Natural killer cell treated with Interleukin-12 subunit alpha and Interleukin-12 subunit beta and Interleukin-15 and Interleukin-18, amount 100 ng/mL, for 72 hours (primary cell): ENCODE data around the gene TNFRSF1B. TPM values are rescaled to one million over a fixed set of nuclear protein-coding genes. Genes with fewer than 3 reads are reported as not detected.
"Not testable (repeated sequence)": the region's sequence is repeated elsewhere in the genome, so short reads cannot be mapped to it uniquely, and the experiment has no call there.

Experiments used
- ATAC-seq, 2 donors: fragments of 150-1000 bp; cut with Tn5 transposase in 1 of 2; sonication (Bioruptor Pico), chemical (Tn5 transposase) in 1 of 2; 2 replicates each; pipeline ENCODE4 v1.10.0; 2021
- DNase-seq: peaks from one replicate; pipeline ENCODE4 v3.0.0; 2022; ENCODE audit warnings: low spot score
- H3K27ac Mint-ChIP-seq, 2 donors: 1 replicate in 1 of 2; 2 replicates in 1 of 2; pipeline ENCODE4 v1.8.0; 2022; ENCODE audit warnings: mixed read lengths in 2 of 2, mild to moderate bottlenecking in 1 of 2, moderate library complexity in 1 of 2
- H3K27me3 Mint-ChIP-seq, 2 donors: 1 replicate in 1 of 2; 2 replicates in 1 of 2; pipeline ENCODE4 v1.8.0; 2022; ENCODE audit warnings: mixed read lengths in 2 of 2
- H3K36me3 Mint-ChIP-seq: one replicate; pipeline ENCODE4 v1.8.0; 2022; ENCODE audit warnings: mixed read lengths
- H3K4me1 Mint-ChIP-seq, 2 donors: 1 replicate in 1 of 2; 2 replicates in 1 of 2; pipeline ENCODE4 v1.8.0; 2022; ENCODE audit warnings: low read depth in 2 of 2, mixed read lengths in 2 of 2, mild to moderate bottlenecking in 1 of 2
- H3K4me3 Mint-ChIP-seq: one replicate; pipeline ENCODE4 v1.8.0; 2022; ENCODE audit warnings: mixed read lengths
- H3K9me3 Mint-ChIP-seq: 2 replicates; pipeline ENCODE4 v1.8.0; 2022; ENCODE audit warnings: mixed read lengths
- total RNA-seq, 2 donors: library from RNA; stranded (reverse); gene quantifications; one replicate each; pipeline ENCODE4 v1.2.3, GENCODE V29; 2022

TNFRSF1B gene
- total RNA-seq, 2 donors from 2014 or later = 452 to 479 TPM

DNA sequence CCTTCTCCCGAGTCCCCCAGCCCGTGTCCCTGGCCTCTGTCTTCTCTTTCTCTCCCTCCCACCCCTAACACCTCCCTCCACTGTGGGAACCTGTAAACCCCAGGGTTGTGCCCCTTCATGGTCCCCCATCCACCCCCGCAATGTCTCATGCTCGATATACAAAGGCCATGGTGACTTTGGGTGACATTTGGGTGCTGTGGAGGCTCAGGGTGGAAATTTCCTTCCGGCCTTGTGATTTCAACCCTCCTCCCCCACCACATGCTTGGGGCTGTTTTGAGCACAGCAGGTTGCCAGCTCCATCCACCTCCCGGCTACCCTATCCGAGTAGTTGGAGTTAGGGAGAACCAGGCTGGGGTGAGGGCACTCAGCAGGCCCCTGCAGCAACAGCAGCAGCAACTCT, 37.3 kb downstream of the TNFRSF1B start:
- H3K27me3 Mint-ChIP-seq = no peaks in the 10 kb centered on the region
- H3K36me3 Mint-ChIP-seq = peaks cover 6% of the 10 kb centered on the region
- H3K27ac Mint-ChIP-seq = peak overlapping the region; percentile 74 to 81
- ATAC-seq (peak in 1 of 2 donors; percentile 41), DNase-seq (no peak)
- peaks cover 52 to 57% of the 10 kb centered on the region in 2 donors for H3K4me1 Mint-ChIP-seq
- H3K9me3 Mint-ChIP-seq = no peaks in the 10 kb centered on the region
- peak overlapping the region; percentile 48 for H3K4me3 Mint-ChIP-seq

DNA sequence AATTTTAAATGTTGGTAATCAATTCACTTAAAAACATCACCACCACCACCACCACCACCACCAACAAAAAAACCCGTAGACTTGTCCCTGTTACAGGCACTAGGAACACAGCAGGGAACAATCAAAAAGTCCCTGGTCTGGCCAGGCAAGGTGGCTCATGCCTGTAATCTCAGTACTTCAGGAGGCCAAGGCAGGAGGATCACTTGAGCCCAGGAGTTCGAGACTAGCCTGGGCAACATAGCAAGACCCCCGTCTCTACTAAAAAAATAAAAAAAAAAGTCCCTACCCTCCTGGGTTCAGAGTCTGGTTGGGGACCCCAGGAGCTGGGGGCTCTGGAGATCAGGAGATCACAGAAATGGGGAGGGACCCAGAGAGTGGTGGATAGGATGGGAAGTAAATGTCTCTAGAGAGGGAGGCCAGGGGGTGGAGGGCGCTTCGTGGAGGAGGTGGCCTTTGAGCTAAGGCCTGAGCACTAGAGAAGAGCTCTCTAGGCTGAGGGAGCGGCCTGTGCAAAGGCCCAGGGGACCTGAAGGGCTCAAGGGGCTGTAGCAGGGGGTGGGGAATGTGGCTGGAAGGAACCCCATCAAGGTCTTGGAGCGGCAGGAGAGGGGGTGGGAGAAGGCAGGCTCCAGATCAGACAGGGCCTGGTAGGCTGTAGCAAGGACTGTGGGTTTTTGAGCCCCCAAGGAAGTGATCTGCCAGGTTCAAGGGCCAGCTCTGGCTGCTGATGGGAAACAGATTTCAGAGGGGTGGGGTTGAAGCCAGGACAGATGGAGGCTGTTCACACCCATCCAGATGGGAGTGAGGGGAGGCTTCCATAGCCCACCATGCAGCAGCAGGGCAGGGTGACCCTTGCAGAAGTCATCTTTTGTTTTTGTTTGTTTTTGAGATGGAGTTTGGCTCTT, 38.2 kb downstream of the TNFRSF1B start:
- Mint-ChIP-seq H3K4me1 (peaks cover 51 to 57% of the 10 kb centered on the region in 2 donors), H3K36me3 (peaks cover 6% of the 10 kb centered on the region), H3K27ac (peak overlapping the region; percentile 74 to 81), H3K27me3 (no peaks in the 10 kb centered on the region), H3K9me3 (no peaks in the 10 kb centered on the region), H3K4me3 (no peak overlapping the region)
- ATAC-seq (no peak), DNase-seq (no peak)

DNA sequence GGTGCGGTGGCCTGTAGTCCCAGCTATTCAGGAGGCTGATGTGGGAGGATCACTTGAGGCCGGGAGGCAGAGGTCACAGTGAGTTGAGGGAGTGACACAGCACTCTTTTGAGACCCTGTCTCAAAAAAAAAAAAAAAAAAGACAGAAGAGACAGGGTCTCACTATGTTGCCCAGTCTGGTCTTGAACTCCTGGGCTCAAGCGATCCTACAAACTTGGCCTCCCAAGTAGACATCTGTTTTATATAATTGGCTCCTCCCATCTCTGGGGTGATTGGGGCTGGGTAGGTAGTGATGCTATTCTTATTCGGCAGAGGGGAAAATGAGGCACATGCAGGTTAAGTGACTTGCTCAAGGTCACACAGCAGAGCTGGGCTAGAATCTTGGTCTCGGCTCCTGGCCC, 39.4 kb downstream of the TNFRSF1B start:
- Mint-ChIP-seq H3K27me3 (no peaks in the 10 kb centered on the region), H3K4me1 (peaks cover 53 to 57% of the 10 kb centered on the region in 2 donors), H3K36me3 (peaks cover 6% of the 10 kb centered on the region), H3K27ac (peak overlapping the region; percentile 74 to 81), H3K9me3 (no peaks in the 10 kb centered on the region), H3K4me3 (no peak overlapping the region)
- ATAC-seq = no peak
- no peak for DNase-seq

DNA sequence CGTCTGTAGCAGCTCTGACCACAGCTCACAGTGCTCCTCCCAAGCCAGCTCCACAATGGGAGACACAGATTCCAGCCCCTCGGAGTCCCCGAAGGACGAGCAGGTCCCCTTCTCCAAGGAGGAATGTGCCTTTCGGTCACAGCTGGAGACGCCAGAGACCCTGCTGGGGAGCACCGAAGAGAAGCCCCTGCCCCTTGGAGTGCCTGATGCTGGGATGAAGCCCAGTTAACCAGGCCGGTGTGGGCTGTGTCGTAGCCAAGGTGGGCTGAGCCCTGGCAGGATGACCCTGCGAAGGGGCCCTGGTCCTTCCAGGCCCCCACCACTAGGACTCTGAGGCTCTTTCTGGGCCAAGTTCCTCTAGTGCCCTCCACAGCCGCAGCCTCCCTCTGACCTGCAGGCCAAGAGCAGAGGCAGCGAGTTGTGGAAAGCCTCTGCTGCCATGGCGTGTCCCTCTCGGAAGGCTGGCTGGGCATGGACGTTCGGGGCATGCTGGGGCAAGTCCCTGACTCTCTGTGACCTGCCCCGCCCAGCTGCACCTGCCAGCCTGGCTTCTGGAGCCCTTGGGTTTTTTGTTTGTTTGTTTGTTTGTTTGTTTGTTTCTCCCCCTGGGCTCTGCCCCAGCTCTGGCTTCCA, 40.1 kb downstream of the TNFRSF1B start:
- peak overlapping the region in 1 of 2 donors; percentile 81 for H3K27ac Mint-ChIP-seq
- no peak for ATAC-seq
- no peaks in the 10 kb centered on the region for H3K9me3 Mint-ChIP-seq
- no peak for DNase-seq
- H3K36me3 Mint-ChIP-seq = peaks cover 6% of the 10 kb centered on the region
- H3K27me3 Mint-ChIP-seq = no peaks in the 10 kb centered on the region
- peaks cover 47 to 53% of the 10 kb centered on the region in 2 donors for H3K4me1 Mint-ChIP-seq
- no peak overlapping the region for H3K4me3 Mint-ChIP-seq

DNA sequence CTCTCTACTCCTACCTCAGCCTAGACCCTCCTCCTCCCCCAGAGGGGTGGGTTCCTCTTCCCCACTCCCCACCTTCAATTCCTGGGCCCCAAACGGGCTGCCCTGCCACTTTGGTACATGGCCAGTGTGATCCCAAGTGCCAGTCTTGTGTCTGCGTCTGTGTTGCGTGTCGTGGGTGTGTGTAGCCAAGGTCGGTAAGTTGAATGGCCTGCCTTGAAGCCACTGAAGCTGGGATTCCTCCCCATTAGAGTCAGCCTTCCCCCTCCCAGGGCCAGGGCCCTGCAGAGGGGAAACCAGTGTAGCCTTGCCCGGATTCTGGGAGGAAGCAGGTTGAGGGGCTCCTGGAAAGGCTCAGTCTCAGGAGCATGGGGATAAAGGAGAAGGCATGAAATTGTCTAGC, 41.5 kb downstream of the TNFRSF1B start:
- ATAC-seq (no peak), DNase-seq (peak; percentile 52)
- Mint-ChIP-seq H3K27me3 (no peaks in the 10 kb centered on the region), H3K4me1 (peaks cover 38 to 50% of the 10 kb centered on the region in 2 donors), H3K36me3 (no peaks in the 10 kb centered on the region), H3K27ac (peak overlapping the region; percentile 64 to 70), H3K9me3 (no peaks in the 10 kb centered on the region), H3K4me3 (no peak overlapping the region)

DNA sequence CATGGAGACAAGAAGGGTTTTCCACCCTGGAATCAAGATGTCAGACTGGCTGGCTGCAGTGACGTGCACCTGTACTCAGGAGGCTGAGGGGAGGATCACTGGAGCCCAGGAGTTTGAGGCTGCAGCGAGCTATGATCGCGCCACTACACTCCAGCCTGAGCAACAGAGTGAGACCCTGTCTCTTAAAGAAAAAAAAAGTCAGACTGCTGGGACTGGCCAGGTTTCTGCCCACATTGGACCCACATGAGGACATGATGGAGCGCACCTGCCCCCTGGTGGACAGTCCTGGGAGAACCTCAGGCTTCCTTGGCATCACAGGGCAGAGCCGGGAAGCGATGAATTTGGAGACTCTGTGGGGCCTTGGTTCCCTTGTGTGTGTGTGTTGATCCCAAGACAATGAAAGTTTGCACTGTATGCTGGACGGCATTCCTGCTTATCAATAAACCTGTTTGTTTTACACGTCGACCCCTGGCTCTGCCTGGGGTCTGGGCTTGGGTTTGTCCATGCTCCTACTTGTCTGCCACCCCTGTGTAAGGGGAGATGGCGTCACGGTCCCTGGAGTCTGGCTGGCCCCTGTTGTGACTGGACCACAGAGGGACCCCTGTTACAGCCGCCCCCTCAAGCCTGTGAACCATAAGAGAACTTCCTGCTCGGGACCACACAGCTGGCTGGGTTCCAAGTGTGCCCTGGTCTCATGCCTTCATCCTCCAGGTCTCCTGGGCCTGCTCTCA, 42.1 kb downstream of the TNFRSF1B start:
- H3K36me3 Mint-ChIP-seq = no peaks in the 10 kb centered on the region
- ATAC-seq (peak; percentile 76 to 80), DNase-seq (peak; percentile 76)
- H3K4me3 Mint-ChIP-seq = no peak overlapping the region
- H3K27ac Mint-ChIP-seq = peak overlapping the region; percentile 64 to 70
- no peaks in the 10 kb centered on the region for H3K27me3 Mint-ChIP-seq
- H3K4me1 Mint-ChIP-seq = peaks cover 33 to 46% of the 10 kb centered on the region in 2 donors
- no peaks in the 10 kb centered on the region for H3K9me3 Mint-ChIP-seq

DNA sequence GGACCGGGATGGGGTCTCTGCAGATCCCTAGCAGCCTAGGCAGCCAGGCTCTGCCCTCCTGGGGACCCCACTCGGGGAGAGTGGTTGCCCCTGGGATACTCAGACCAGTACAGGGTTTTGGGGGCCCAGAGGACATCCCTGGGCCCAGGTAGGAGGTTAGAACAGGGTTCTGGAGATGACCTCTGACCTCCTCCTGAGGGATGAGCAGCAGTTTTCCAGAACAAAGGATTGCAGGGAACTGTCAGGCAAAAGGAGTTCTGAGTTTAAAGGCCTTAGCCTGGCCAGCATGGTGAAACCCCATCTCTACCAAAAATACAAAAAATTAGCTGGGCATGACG, 42.7 kb downstream of the TNFRSF1B start:
- no peak overlapping the region for H3K4me3 Mint-ChIP-seq
- H3K36me3 Mint-ChIP-seq = no peaks in the 10 kb centered on the region
- H3K9me3 Mint-ChIP-seq = no peaks in the 10 kb centered on the region
- peaks cover 34 to 43% of the 10 kb centered on the region in 2 donors for H3K4me1 Mint-ChIP-seq
- peak; percentile 50 for DNase-seq
- no peaks in the 10 kb centered on the region for H3K27me3 Mint-ChIP-seq
- H3K27ac Mint-ChIP-seq = peak overlapping the region; percentile 64 to 70
- peak; percentile 1 to 2 for ATAC-seq

DNA sequence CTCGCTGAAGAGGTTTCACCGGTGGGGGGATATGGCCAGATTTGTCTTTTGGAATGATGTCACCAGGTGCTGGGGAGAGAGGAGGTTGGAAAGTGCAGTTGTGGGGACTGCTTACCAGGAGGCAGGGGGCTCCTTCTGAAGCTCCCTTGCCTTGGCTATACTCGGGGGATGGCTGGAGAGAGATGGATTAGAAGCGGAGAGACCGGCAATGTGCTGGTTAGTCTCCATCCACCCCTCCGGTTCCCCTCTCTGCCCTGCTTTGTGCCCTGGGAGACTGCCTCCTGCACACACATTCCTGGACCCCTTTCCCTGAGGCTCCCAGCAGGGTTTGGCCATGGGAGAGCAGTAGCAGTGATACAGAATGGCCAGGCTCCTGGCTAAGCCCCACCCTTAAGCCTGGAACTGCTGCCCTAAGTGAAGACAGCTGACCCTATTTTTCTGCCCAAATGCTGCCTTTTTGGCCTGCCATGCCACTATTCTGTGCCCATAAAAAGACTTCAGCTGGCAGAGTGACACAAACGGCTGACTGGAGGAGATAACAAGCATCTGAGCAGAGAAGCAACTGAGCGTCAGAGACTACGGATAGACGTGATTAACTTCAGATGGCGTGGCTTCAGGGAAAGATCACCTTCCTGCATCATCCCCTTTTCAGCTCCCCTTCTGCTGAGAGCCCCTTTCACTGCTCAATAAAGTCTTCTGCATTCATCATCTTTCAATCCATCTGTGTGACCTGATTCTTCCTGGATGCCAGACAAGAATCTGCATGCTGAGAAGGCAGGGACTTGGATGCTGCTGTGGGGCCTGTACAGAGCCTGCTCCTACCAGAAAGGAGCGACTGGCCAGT, 48.5 kb downstream of the TNFRSF1B start:
- ATAC-seq (peak in 1 of 2 donors; percentile 8), DNase-seq (peak; percentile 54)
- Mint-ChIP-seq H3K36me3 (no peaks in the 10 kb centered on the region), H3K27me3 (no peaks in the 10 kb centered on the region), H3K4me3 (no peak overlapping the region), H3K4me1 (peaks cover 10 to 17% of the 10 kb centered on the region in 2 donors), H3K27ac (no peak overlapping the region), H3K9me3 (no peaks in the 10 kb centered on the region)

DNA sequence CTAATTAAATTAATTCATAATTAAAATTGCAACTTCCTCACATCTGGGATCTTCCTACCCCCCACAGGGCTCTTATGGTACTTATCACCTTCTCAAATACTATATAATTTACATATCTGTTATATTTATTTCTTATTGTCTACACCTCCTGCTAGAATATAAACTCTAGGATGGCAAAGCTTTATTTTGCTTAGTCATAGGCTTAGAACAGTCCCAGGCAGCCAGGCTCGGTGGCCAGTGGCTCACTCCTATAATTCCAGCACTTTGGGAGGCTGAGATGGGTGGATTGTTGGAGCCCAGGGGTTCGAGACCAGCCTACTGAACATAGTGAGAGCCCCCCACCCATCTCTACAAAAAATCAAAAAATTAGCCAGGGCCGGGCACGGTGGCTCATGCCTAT, 53.0 kb downstream of the TNFRSF1B start:
- DNase-seq = no peak
- no peak for ATAC-seq
- Mint-ChIP-seq H3K27ac (no peak overlapping the region), H3K36me3 (peaks cover 4% of the 10 kb centered on the region), H3K9me3 (no peaks in the 10 kb centered on the region), H3K27me3 (no peaks in the 10 kb centered on the region), H3K4me1 (no peaks in the 10 kb centered on the region), H3K4me3 (no peak overlapping the region)

DNA sequence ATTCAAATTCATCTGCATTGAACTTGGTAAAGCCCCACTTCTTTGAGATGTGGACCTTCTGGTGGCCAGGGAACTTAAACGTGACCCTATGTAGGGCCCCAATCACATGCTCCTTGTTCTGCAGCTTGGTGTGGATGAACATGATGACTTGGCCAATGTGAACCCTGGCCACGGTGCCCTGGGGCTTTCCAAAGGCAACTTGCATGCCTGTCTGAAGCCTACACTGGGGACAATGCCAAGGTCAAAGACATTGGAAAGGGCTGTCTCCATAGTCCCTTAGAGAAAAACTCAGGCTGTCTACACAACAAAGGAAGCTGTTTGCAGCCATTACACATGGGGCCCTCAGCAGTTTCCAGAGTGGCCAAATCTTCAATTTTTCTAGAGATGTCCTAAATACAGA, 54.1 kb downstream of the TNFRSF1B start:
- Mint-ChIP-seq H3K4me1 (no peaks in the 10 kb centered on the region), H3K36me3 (peaks cover 4% of the 10 kb centered on the region), H3K27ac (no peak overlapping the region), H3K4me3 (no peak overlapping the region), H3K27me3 (no peaks in the 10 kb centered on the region), H3K9me3 (no peaks in the 10 kb centered on the region)
- DNase-seq = peak; percentile 45
- ATAC-seq = no peak

DNA sequence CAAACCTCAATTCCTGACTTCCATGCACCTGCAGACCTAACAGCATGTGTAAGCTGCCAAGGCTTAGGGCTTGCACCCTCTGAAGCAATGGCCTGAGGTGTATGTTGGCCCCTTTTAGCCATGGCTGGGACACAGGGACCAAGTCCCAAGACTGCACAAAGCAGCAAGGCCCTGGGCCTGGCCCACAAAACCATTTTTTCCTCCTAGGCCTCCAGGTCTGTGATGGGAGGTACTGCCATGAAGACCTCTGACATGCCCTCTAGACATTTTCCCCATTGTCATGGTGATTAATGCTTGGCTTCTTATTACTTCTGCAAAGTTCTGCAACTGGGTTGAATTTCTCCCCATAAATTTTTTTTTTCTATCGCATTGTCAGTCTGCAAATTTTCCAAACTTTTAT, 55.9 kb downstream of the TNFRSF1B start:
- not testable (repeated sequence) for H3K27ac Mint-ChIP-seq, H3K36me3 Mint-ChIP-seq, H3K4me1 Mint-ChIP-seq, ATAC-seq, DNase-seq, H3K4me3 Mint-ChIP-seq, H3K27me3 Mint-ChIP-seq, H3K9me3 Mint-ChIP-seq

DNA sequence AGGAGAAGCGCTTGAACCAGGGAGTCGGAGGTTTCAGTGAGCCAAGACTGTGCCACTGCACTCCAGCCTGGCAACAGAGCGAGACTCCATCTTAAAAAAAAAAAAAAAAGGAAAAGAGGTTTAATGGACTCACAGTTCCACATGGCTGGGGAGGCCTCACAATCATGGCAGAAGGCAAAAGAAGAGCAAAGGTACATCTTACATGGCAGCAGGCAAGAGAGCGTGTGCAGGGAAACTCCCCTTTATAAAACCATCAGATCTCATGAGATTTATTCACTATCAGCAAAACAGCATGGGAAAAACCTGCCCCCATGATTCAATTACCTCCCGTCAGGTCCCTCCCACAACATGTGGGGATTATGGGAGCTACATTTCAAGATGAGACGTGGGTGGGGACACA, 57.3 kb downstream of the TNFRSF1B start:
- ATAC-seq, DNase-seq, H3K4me3 Mint-ChIP-seq, H3K27ac Mint-ChIP-seq, H3K36me3 Mint-ChIP-seq, H3K27me3 Mint-ChIP-seq, H3K4me1 Mint-ChIP-seq, H3K9me3 Mint-ChIP-seq: not testable (repeated sequence)

DNA sequence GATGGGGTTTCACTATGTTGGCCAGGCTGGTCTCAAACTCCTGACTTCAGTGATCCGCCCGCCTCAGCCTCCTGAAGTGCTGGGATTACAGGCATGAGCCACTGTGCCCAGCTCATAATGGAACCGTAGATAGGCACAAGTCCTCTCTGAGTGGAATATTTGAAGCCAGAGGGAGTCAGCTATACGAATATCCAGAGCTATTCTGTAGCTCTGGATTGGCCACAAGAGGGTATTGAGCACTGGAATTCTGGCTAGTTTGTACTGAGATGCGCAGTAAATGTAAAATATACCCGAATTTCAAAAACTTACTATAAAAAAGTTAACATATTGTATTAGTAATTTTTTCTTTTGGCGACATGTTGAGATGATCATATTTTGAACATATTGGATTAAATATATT, 62.2 kb downstream of the TNFRSF1B start:
- Mint-ChIP-seq H3K4me3 (no peak overlapping the region), H3K36me3 (no peaks in the 10 kb centered on the region), H3K4me1 (peaks cover 8 to 13% of the 10 kb centered on the region in 2 donors), H3K27me3 (no peaks in the 10 kb centered on the region), H3K9me3 (no peaks in the 10 kb centered on the region), H3K27ac (peak overlapping the region in 1 of 2 donors; percentile 29)
- DNase-seq (no peak), ATAC-seq (no peak)
